ENCODE data around the gene TIMM44.

The TIMM44 gene

GRCh38 chr19:7986321-7987113 lies 43.1 kb upstream of the TIMM44 start:
- no peak for TF ChIP-seq MYC (IDR thresholded peaks at IDR 0.05; ENCODE audit: low read depth, low read length)
- TF ChIP-seq POLR2A (IDR thresholded peaks at IDR 0.05; ENCODE audit: extremely low read depth, insufficient read length) = no peak
- no peak for TF ChIP-seq CTCF (IDR thresholded peaks at IDR 0.05; ENCODE audit: low read depth, low read length)
- no peak for DNase-seq (ENCODE audit: low read depth)
- H3K4me3 ChIP-seq (ENCODE audit: low read depth, low read length) = no peak overlapping the region

- no peak for DNase-seq (ENCODE audit: low read depth)
- H3K4me3 ChIP-seq (ENCODE audit: low read depth, low read length) = no peak overlapping the region
- TF ChIP-seq POLR2A (IDR thresholded peaks at IDR 0.05; ENCODE audit: extremely low read depth, insufficient read length) (no peak), CTCF (IDR thresholded peaks at IDR 0.05; ENCODE audit: low read depth, low read length) (no peak), MAX (IDR thresholded peaks at IDR 0.05; ENCODE audit: low read depth, low read length) (no peak), MYC (IDR thresholded peaks at IDR 0.05; ENCODE audit: low read depth, low read length) (no peak)
These were observed 42.0 kb upstream of the TIMM44 start for GRCh38 chr19:7985481-7985911.

GRCh38 chr19:7983995-7984837 lies 40.8 kb upstream of the TIMM44 start:
- TF ChIP-seq CTCF (IDR thresholded peaks at IDR 0.05; ENCODE audit: low read depth, low read length) (no peak), MAX (IDR thresholded peaks at IDR 0.05; ENCODE audit: low read depth, low read length) (no peak), MYC (IDR thresholded peaks at IDR 0.05; ENCODE audit: low read depth, low read length) (no peak), POLR2A (IDR thresholded peaks at IDR 0.05; ENCODE audit: extremely low read depth, insufficient read length) (no peak)
- DNase-seq (ENCODE audit: low read depth) = no peak
- H3K4me3 ChIP-seq (ENCODE audit: low read depth, low read length) = no peak overlapping the region

GRCh38 chr19:7983286-7983950 lies 40.0 kb upstream of the TIMM44 start:
- no peak overlapping the region for H3K4me3 ChIP-seq (ENCODE audit: low read depth, low read length)
- DNase-seq (ENCODE audit: low read depth) = no peak
- TF ChIP-seq POLR2A (IDR thresholded peaks at IDR 0.05; ENCODE audit: extremely low read depth, insufficient read length) (no peak), CTCF (IDR thresholded peaks at IDR 0.05; ENCODE audit: low read depth, low read length) (no peak), MAX (IDR thresholded peaks at IDR 0.05; ENCODE audit: low read depth, low read length) (no peak), MYC (IDR thresholded peaks at IDR 0.05; ENCODE audit: low read depth, low read length) (no peak)

- H3K4me3 ChIP-seq (ENCODE audit: low read depth, low read length) = no peak overlapping the region
- TF ChIP-seq CTCF (IDR thresholded peaks at IDR 0.05; ENCODE audit: low read depth, low read length) (no peak), POLR2A (IDR thresholded peaks at IDR 0.05; ENCODE audit: extremely low read depth, insufficient read length) (no peak)
- DNase-seq (ENCODE audit: low read depth) = no peak
These were observed 39.2 kb upstream of the TIMM44 start for GRCh38 chr19:7982651-7983099.
